HEK293T (cell line): ENCODE results near the gene LTBP1.

ENCODE experiments used
- ARNT ChIP-seq: fragments of 450-650 bp; IDR thresholded peaks from 2 replicates; pipeline ENCODE4 v1.6.1; 2017; ENCODE audit warnings: mild to moderate bottlenecking
- BHLHE40 ChIP-seq: fragments of 450-650 bp; IDR thresholded peaks from 2 replicates; pipeline ENCODE4 v1.6.1; 2016; ENCODE audit warnings: mild to moderate bottlenecking, moderate library complexity, borderline replicate concordance
- ELF4 ChIP-seq: fragments of 450-650 bp; IDR thresholded peaks from 2 replicates; pipeline ENCODE4 v1.6.1; 2017; ENCODE audit warnings: antibody characterized with exemption
- FOXA1 ChIP-seq: fragments of 450-650 bp; IDR thresholded peaks from 2 replicates; pipeline ENCODE4 v1.6.1; 2016; ENCODE audit warnings: mild to moderate bottlenecking
- SP1 ChIP-seq: fragments of 450-650 bp; IDR thresholded peaks from 2 replicates; pipeline ENCODE4 v1.6.1; 2017
- SUZ12 ChIP-seq: fragments of 450-650 bp; IDR thresholded peaks from 2 replicates; pipeline ENCODE4 v1.6.1; 2016; ENCODE audit warnings: mild to moderate bottlenecking
- ZNF384 ChIP-seq: fragments of 450-650 bp; IDR thresholded peaks from 2 replicates; pipeline ENCODE4 v1.6.1; 2016

DNA sequence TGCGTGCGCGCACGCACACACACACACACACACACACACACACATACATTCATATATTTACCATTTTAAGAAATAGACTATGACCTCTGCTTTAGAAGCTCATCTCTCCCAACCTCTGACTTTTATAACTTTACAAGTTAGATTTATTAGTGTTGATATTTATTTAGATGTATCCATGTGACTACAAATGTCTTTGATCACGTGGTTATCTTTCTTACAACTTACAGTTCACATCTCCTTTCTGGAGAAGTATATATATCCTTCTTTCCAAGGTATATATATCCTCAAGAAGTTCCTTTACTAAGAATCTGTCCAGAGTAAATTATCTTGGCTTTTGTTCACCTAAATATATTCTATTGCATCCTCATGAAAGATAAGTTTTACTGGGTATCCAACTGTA lies 16.3 kb upstream of the LTBP1 start:
- TF ChIP-seq FOXA1 (no peak), ELF4 (no peak), ZNF384 (no peak), SUZ12 (no peak), BHLHE40 (no peak), SP1 (no peak), ARNT (no peak)
